ENCODE results near the gene HMGXB4. TPM values are rescaled to one million over a fixed set of nuclear protein-coding genes. Genes with fewer than 3 reads are reported as not detected.

HMGXB4 gene
- total and polyA plus RNA-seq, 7 experiments from 2014 or later = 12.2 to 39.1 (median 24.1) TPM

- Mint-ChIP-seq H3K27me3 (no peaks in the 10 kb centered on the region), H3K36me3 (peaks cover 0 to 18% (median 3%) of the 10 kb centered on the region in 5 donors), H3K4me3 (peak overlapping the region in 6 of 10 donors; percentile 26 to 58 (median 43)), H3K27ac (peak overlapping the region in 2 of 9 donors; percentile 17 to 89), H3K9me3 (peaks cover 0 to under 1% (median 0%) of the 10 kb centered on the region in 11 donors), H3K4me1 (peaks cover 51 to 92% (median 85%) of the 10 kb centered on the region in 7 donors)
- Histone ChIP-seq H3K4me1 (ENCODE audit: control insufficient read depth in 2 of 2, insufficient read depth in 2 of 2, low read length in 2 of 2) (peaks cover 44 to 46% of the 10 kb centered on the region in 2 donors), H3K4me3 (ENCODE audit: low read length) (no peak overlapping the region), H3K27ac (ENCODE audit: low read depth, low read length) (no peak overlapping the region), H3K27me3 (ENCODE audit: control insufficient read depth in 2 of 2, insufficient read depth in 2 of 2, low read length in 2 of 2) (no peaks in the 10 kb centered on the region), H3K9me3 (ENCODE audit: control insufficient read depth in 2 of 3, low read length in 3 of 3) (no peaks in the 10 kb centered on the region), H3K36me3 (ENCODE audit: control insufficient read depth in 2 of 3, insufficient read depth in 3 of 3, low read length in 3 of 3) (no peaks in the 10 kb centered on the region)
- DNase-seq = peak in 1 of 9 donors; percentile 15
- CTCF ChIA-PET = no interaction called here
- POLR2A ChIA-PET = interaction anchor here (0.7 to 2.0 kb wide), 5 partner anchors 24 to 1068 kb away, joined by 3 to 10 read pairs (median 4); partner anchors contain the start of genes APOL6 and HMGXB4
- intact Hi-C loops (cut with micrococcal nuclease) = loop anchor here in 1 of 2 donors (10.0 kb wide), 1 partner anchor 49 kb away; no protein-coding TSS in a partner anchor
- ATAC-seq = no peak
Measured at GRCh38 chr22:35305525-35306070, 48.3 kb downstream of the HMGXB4 start.

- H3K27me3 Mint-ChIP-seq = no peaks in the 10 kb centered on the region
- Histone ChIP-seq H3K4me1 (ENCODE audit: control insufficient read depth in 2 of 2, insufficient read depth in 2 of 2, low read length in 2 of 2) (peaks cover 39 to 46% of the 10 kb centered on the region in 2 donors), H3K36me3 (ENCODE audit: control insufficient read depth in 2 of 3, insufficient read depth in 3 of 3, low read length in 3 of 3) (no peaks in the 10 kb centered on the region), H3K9me3 (ENCODE audit: control insufficient read depth in 2 of 3, low read length in 3 of 3) (no peaks in the 10 kb centered on the region), H3K27me3 (ENCODE audit: control insufficient read depth in 2 of 2, insufficient read depth in 2 of 2, low read length in 2 of 2) (no peaks in the 10 kb centered on the region), H3K27ac (ENCODE audit: low read depth, low read length) (no peak overlapping the region), H3K4me3 (ENCODE audit: low read length) (no peak overlapping the region)
- peaks cover 0 to 21% (median 3%) of the 10 kb centered on the region in 5 donors for H3K36me3 Mint-ChIP-seq
- ATAC-seq (peak; percentile 46), DNase-seq (peak in 2 of 9 donors; percentile 13 to 25)
- ChIA-PET CTCF (interaction anchor here (1.0 kb wide), 1 partner anchor 24 kb away, joined by 6 read pairs; no protein-coding TSS in a partner anchor), POLR2A (interaction anchor here (1.0 to 2.0 kb wide), 3 partner anchors 23 to 342 kb away, joined by 3 to 10 read pairs (median 8); partner anchors contain the start of gene HMGXB4)
- intact Hi-C loops (cut with micrococcal nuclease) = loop anchor here in 1 of 2 donors (10.0 kb wide), 1 partner anchor 48 kb away; no protein-coding TSS in a partner anchor
- H3K9me3 Mint-ChIP-seq = peaks cover 0 to 2% (median 0%) of the 10 kb centered on the region in 11 donors
- H3K27ac Mint-ChIP-seq = peak overlapping the region; percentile 21 to 92 (median 54)
- peak overlapping the region; percentile 19 to 78 (median 63) for H3K4me3 Mint-ChIP-seq
- H3K4me1 Mint-ChIP-seq = peaks cover 53 to 93% (median 86%) of the 10 kb centered on the region in 7 donors
Measured at GRCh38 chr22:35306350-35306967, 49.2 kb downstream of the HMGXB4 start.

GRCh38 chr22:35307372-35307771, 50.1 kb downstream of the HMGXB4 start:
- ATAC-seq (no peak), DNase-seq (peak in 1 of 9 donors; percentile 19)
- intact Hi-C loops (cut with micrococcal nuclease) = loop anchor here in 1 of 2 donors (10.0 kb wide), 1 partner anchor 47 kb away; no protein-coding TSS in a partner anchor
- POLR2A ChIA-PET = interaction anchor here (1.9 to 2.0 kb wide), 2 partner anchors 23 to 50 kb away, joined by 8 to 10 read pairs; partner anchors contain the start of gene HMGXB4
- peak overlapping the region in 5 of 10 donors; percentile 56 to 78 (median 61) for H3K4me3 Mint-ChIP-seq
- no peaks in the 10 kb centered on the region for H3K9me3 ChIP-seq (ENCODE audit: control insufficient read depth in 2 of 3, low read length in 3 of 3)
- CTCF ChIA-PET = no interaction called here
- peak overlapping the region in 7 of 9 donors; percentile 51 to 92 (median 70) for H3K27ac Mint-ChIP-seq
- peaks cover 0 to 21% (median 3%) of the 10 kb centered on the region in 5 donors for H3K36me3 Mint-ChIP-seq
- peaks cover 37 to 42% of the 10 kb centered on the region in 2 donors for H3K4me1 ChIP-seq (ENCODE audit: control insufficient read depth in 2 of 2, insufficient read depth in 2 of 2, low read length in 2 of 2)
- H3K27ac ChIP-seq (ENCODE audit: low read depth, low read length) = no peak overlapping the region
- no peak overlapping the region for H3K4me3 ChIP-seq (ENCODE audit: low read length)
- H3K4me1 Mint-ChIP-seq = peaks cover 53 to 94% (median 86%) of the 10 kb centered on the region in 7 donors
- no peaks in the 10 kb centered on the region for H3K27me3 ChIP-seq (ENCODE audit: control insufficient read depth in 2 of 2, insufficient read depth in 2 of 2, low read length in 2 of 2)
- H3K9me3 Mint-ChIP-seq = peaks cover 0 to 2% (median 0%) of the 10 kb centered on the region in 11 donors
- no peaks in the 10 kb centered on the region for H3K36me3 ChIP-seq (ENCODE audit: control insufficient read depth in 2 of 3, insufficient read depth in 3 of 3, low read length in 3 of 3)
- H3K27me3 Mint-ChIP-seq = no peaks in the 10 kb centered on the region

- no peaks in the 10 kb centered on the region for H3K9me3 ChIP-seq (ENCODE audit: control insufficient read depth in 2 of 3, low read length in 3 of 3)
- no peak overlapping the region for H3K4me3 ChIP-seq (ENCODE audit: low read length)
- no peaks in the 10 kb centered on the region for H3K27me3 Mint-ChIP-seq
- CTCF ChIA-PET = no interaction called here
- peaks cover 0 to 2% (median 0%) of the 10 kb centered on the region in 11 donors for H3K9me3 Mint-ChIP-seq
- peaks cover 0 to 19% (median 3%) of the 10 kb centered on the region in 5 donors for H3K36me3 Mint-ChIP-seq
- intact Hi-C loops (cut with micrococcal nuclease) = loop anchor here in 1 of 2 donors (10.0 kb wide), 1 partner anchor 47 kb away; no protein-coding TSS in a partner anchor
- ATAC-seq (no peak), DNase-seq (no peak)
- peak overlapping the region; percentile 33 to 91 (median 68) for H3K27ac Mint-ChIP-seq
- POLR2A ChIA-PET = interaction anchor here (3.9 kb wide), 1 partner anchor 9 kb away, joined by 28 read pairs; the partner anchor contains the start of gene TOM1
- no peaks in the 10 kb centered on the region for H3K36me3 ChIP-seq (ENCODE audit: control insufficient read depth in 2 of 3, insufficient read depth in 3 of 3, low read length in 3 of 3)
- H3K4me1 Mint-ChIP-seq = peaks cover 57 to 94% (median 86%) of the 10 kb centered on the region in 7 donors
- no peaks in the 10 kb centered on the region for H3K27me3 ChIP-seq (ENCODE audit: control insufficient read depth in 2 of 2, insufficient read depth in 2 of 2, low read length in 2 of 2)
- H3K4me3 Mint-ChIP-seq = peak overlapping the region in 9 of 10 donors; percentile 10 to 76 (median 58)
- peaks cover 37 to 39% of the 10 kb centered on the region in 2 donors for H3K4me1 ChIP-seq (ENCODE audit: control insufficient read depth in 2 of 2, insufficient read depth in 2 of 2, low read length in 2 of 2)
- no peak overlapping the region for H3K27ac ChIP-seq (ENCODE audit: low read depth, low read length)
Measured at GRCh38 chr22:35307892-35308291, 50.6 kb downstream of the HMGXB4 start.

GRCh38 chr22:35308480-35309021, 51.3 kb downstream of the HMGXB4 start:
- no peaks in the 10 kb centered on the region for H3K27me3 Mint-ChIP-seq
- H3K4me1 Mint-ChIP-seq = peaks cover 55 to 95% (median 87%) of the 10 kb centered on the region in 7 donors
- Histone ChIP-seq H3K27me3 (ENCODE audit: control insufficient read depth in 2 of 2, insufficient read depth in 2 of 2, low read length in 2 of 2) (no peaks in the 10 kb centered on the region), H3K9me3 (ENCODE audit: control insufficient read depth in 2 of 3, low read length in 3 of 3) (no peaks in the 10 kb centered on the region), H3K4me1 (ENCODE audit: control insufficient read depth in 2 of 2, insufficient read depth in 2 of 2, low read length in 2 of 2) (peaks cover 36 to 37% of the 10 kb centered on the region in 2 donors), H3K36me3 (ENCODE audit: control insufficient read depth in 2 of 3, insufficient read depth in 3 of 3, low read length in 3 of 3) (no peaks in the 10 kb centered on the region), H3K27ac (ENCODE audit: low read depth, low read length) (peak overlapping the region; percentile 7), H3K4me3 (ENCODE audit: low read length) (no peak overlapping the region)
- H3K4me3 Mint-ChIP-seq = peak overlapping the region; percentile 21 to 76 (median 61)
- H3K36me3 Mint-ChIP-seq = peaks cover 0 to 19% (median 7%) of the 10 kb centered on the region in 5 donors
- CTCF ChIA-PET = interaction anchor here (0.6 to 0.7 kb wide), 2 partner anchors 98 to 120 kb away, joined by 3 read pairs; no protein-coding TSS in a partner anchor
- POLR2A ChIA-PET = interaction anchor here (1.3 to 3.9 kb wide), 2 partner anchors 9 to 22 kb away, joined by 4 to 28 read pairs; partner anchors contain the start of gene TOM1
- H3K9me3 Mint-ChIP-seq = peaks cover 0 to 2% (median 0%) of the 10 kb centered on the region in 11 donors
- peak; percentile 46 for ATAC-seq
- DNase-seq = peak in 7 of 9 donors; percentile 10 to 36 (median 24)
- intact Hi-C loops (cut with micrococcal nuclease) = loop anchor here in 1 of 2 donors (10.0 kb wide), 1 partner anchor 46 kb away; no protein-coding TSS in a partner anchor
- H3K27ac Mint-ChIP-seq = peak overlapping the region; percentile 15 to 94 (median 74)

Measured in naive thymus-derived CD4-positive, alpha-beta T cell (primary cell).